Body of pancreas (tissue), 4 donors: ENCODE results near the gene USP54.

Experiments
- CTCF ChIP-seq, 7 experiments: fragments of 450-650 bp in 4 of 7; fragments of 200-600 bp in 3 of 7; sonication (generic) in 3 of 7; IDR thresholded peaks; one replicate each; pipeline ENCODE4 v1.5.1; 2016 to 2019; ENCODE audit warnings: antibody characterized with exemption in 7 of 7
- POLR2A ChIP-seq, 3 donors: fragments of 450-650 bp; IDR thresholded peaks; one replicate each; pipeline ENCODE4 v1.6.1; 2016; ENCODE audit warnings: antibody characterized with exemption in 3 of 3, mild to moderate bottlenecking in 2 of 3

DNA sequence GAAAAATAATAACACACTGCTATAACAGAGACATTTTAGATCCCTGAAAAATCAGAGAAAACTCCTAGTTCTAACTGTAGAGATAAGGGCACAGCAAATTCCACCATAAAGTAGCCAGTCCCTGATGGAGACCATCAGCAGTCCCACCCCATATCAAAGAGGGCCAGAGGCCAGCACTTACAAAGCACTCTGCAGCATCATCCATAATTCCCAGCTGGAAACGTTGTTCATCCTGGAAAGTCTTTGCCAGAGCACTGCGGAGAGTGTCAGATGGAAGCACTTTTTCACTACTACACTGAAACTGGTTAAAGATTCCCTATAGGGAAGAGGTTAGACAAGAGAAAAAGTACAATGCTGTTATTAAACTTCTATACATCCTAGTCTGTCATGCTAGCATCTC is 45.8 kb downstream of the USP54 start:
- no peak for TF ChIP-seq CTCF (IDR thresholded peaks at IDR 0.05)
- TF ChIP-seq POLR2A (IDR thresholded peaks at IDR 0.05) = no peak
